Natural killer cell (primary cell): ENCODE measurements around the gene NANOS3. TPM values are rescaled to one million over a fixed set of nuclear protein-coding genes. Genes with fewer than 3 reads are reported as not detected.
A peak's percentile ranks its signal among the peaks of the same experiment; 100 is the strongest.

Experiments
- ATAC-seq, 3 donors: fragments of 150-1000 bp in 2 of 3; fragments of 200-7000 bp in 1 of 3; cut with Tn5 transposase; 1 replicate in 1 of 3; 2 replicates in 2 of 3; pipeline ENCODE4 v1.10.0; 2021; ENCODE audit warnings: mild to moderate bottlenecking in 2 of 3, moderate library complexity in 2 of 3
- DNase-seq, 2 donors: peaks; one replicate each; pipeline versions ENCODE4 v3.0.0 to v3.0.0-alpha.2; 2013 to 2021; ENCODE audit warnings: mixed read lengths in 1 of 2
- H3K27ac ChIP-seq: one replicate; pipeline ENCODE4 v1.5.1; 2013; ENCODE audit warnings: mild to moderate bottlenecking, low read length
- H3K27me3 ChIP-seq: one replicate; pipeline ENCODE4 v1.6.1; 2013; ENCODE audit warnings: low read length; ENCODE audit not compliant: control insufficient read depth, insufficient read depth
- H3K36me3 ChIP-seq: one replicate; pipeline ENCODE4 v1.6.1; 2013; ENCODE audit warnings: low read length; ENCODE audit not compliant: control insufficient read depth, insufficient read depth
- H3K4me1 ChIP-seq: one replicate; pipeline ENCODE4 v1.6.1; 2013; ENCODE audit warnings: low read length; ENCODE audit not compliant: control insufficient read depth, insufficient read depth
- H3K4me3 ChIP-seq: one replicate; pipeline ENCODE4 v1.5.1; 2013; ENCODE audit warnings: low read length
- H3K9me3 ChIP-seq: one replicate; pipeline ENCODE4 v1.6.1; 2013; ENCODE audit warnings: low read length; ENCODE audit not compliant: control insufficient read depth, insufficient read depth
- H3K27ac Mint-ChIP-seq, 2 donors: one replicate each; pipeline ENCODE4 v1.8.0; 2022; ENCODE audit warnings: mild to moderate bottlenecking in 2 of 2, mixed read lengths in 2 of 2, moderate library complexity in 1 of 2
- H3K27me3 Mint-ChIP-seq, 2 donors: one replicate each; pipeline ENCODE4 v1.8.0; 2022; ENCODE audit warnings: low read depth in 2 of 2, mixed read lengths in 2 of 2
- H3K36me3 Mint-ChIP-seq: one replicate; pipeline ENCODE4 v1.8.0; 2022; ENCODE audit warnings: mixed read lengths
- H3K4me1 Mint-ChIP-seq, 2 donors: one replicate each; pipeline ENCODE4 v1.8.0; 2022; ENCODE audit warnings: mixed read lengths in 2 of 2
- H3K4me3 Mint-ChIP-seq: one replicate; pipeline ENCODE4 v1.8.0; 2022; ENCODE audit warnings: mild to moderate bottlenecking, moderate library complexity, mixed read lengths
- H3K9me3 Mint-ChIP-seq, 2 donors: one replicate each; pipeline ENCODE4 v1.8.0; 2022; ENCODE audit warnings: mixed read lengths in 2 of 2
- WGBS: methylation state at CpG from one replicate; pipeline ENCODE4 v1.1.7; 2013; ENCODE audit warnings: missing lambda C conversion rate; ENCODE audit not compliant: insufficient coverage; 5-methylcytosine and 5-hydroxymethylcytosine counted together
- intact Hi-C: fragments of 100-400 bp; cut with micrococcal nuclease; formaldehyde crosslinking; loops from one replicate; pipeline ENCODE4 v1.14.2; 2022
- total RNA-seq, 4 donors: library from RNA; stranded (reverse); fragments of 120-200 nt in 1 of 4; gene quantifications; one replicate each; pipeline versions ENCODE4 v1.2.3 to v1.2.4, GENCODE V29; 2013 to 2022
- TF ChIP-seq, protein P1 (sequence below): fragments of 200-600 bp; IDR thresholded peaks from one replicate; pipeline ENCODE4 v1.8.0; 2022; ENCODE audit warnings: antibody characterized with exemption

NANOS3 gene
- total RNA-seq, 3 donors from 2014 or later (not counting 1 experiment from before 2014, with no cell fraction given), result 2.6 to 6.3 (median 3.0) TPM

DNA sequence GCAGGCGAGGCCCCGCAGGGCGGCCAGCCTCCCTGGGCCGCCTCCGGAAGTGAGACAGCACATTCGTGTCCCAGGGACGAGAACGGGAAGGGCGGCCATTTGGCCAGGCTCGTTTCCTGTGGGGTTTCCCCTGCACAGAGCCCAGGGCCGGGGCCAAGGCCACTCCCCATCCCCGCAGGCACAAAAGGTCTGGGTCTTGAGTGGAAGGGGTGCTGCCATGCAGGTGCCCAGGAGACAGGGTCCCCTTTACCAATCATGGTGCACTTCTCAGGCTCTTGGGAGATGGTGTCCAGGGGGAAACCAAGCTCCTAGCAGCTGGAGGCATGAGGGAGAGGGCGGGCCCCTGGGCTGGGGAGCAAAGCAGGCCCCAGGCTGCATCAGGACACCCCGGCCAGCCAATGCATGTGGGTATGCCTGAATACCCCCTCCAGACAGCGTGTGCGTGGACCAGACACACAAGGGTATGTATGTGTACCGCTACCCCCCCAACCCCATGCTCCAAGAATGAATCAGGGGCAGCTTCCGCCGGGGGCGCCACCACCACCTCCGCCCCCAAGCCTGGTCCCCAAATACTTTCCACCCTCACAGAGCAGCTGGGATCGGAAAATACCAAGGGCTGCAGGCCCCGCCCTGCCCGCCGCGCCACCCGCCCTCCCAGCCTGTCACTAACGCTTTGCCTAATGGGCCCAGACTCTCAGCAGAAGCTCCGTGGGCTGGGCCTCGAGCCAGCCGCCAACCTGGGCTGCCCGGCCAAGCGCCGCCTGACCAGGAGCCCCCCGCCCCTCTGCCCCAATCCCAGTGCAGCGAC lies 37.6 kb upstream of the NANOS3 start:
- peak overlapping the region; percentile 69 for H3K4me3 ChIP-seq
- ATAC-seq (peak; percentile 22 to 52 (median 29)), DNase-seq (peak; percentile 80 to 87)
- Mint-ChIP-seq H3K27ac (peak overlapping the region; percentile 99 to 100), H3K9me3 (no peaks in the 10 kb centered on the region), H3K27me3 (no peaks in the 10 kb centered on the region), H3K4me1 (peaks cover 45 to 74% of the 10 kb centered on the region in 2 donors), H3K4me3 (peak overlapping the region; percentile 93), H3K36me3 (no peaks in the 10 kb centered on the region)
- H3K36me3 ChIP-seq, result peaks cover 9% of the 10 kb centered on the region
- H3K4me1 ChIP-seq, result peaks cover 89% of the 10 kb centered on the region
- intact Hi-C loops, result loop anchor here (1.0 to 2.0 kb wide), 2 partner anchors 8 to 23 kb away; no protein-coding TSS in a partner anchor
- TF ChIP-seq, protein P1, sequence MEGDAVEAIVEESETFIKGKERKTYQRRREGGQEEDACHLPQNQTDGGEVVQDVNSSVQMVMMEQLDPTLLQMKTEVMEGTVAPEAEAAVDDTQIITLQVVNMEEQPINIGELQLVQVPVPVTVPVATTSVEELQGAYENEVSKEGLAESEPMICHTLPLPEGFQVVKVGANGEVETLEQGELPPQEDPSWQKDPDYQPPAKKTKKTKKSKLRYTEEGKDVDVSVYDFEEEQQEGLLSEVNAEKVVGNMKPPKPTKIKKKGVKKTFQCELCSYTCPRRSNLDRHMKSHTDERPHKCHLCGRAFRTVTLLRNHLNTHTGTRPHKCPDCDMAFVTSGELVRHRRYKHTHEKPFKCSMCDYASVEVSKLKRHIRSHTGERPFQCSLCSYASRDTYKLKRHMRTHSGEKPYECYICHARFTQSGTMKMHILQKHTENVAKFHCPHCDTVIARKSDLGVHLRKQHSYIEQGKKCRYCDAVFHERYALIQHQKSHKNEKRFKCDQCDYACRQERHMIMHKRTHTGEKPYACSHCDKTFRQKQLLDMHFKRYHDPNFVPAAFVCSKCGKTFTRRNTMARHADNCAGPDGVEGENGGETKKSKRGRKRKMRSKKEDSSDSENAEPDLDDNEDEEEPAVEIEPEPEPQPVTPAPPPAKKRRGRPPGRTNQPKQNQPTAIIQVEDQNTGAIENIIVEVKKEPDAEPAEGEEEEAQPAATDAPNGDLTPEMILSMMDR, result no peak
- H3K9me3 ChIP-seq, result no peaks in the 10 kb centered on the region
- H3K27ac ChIP-seq, result peak overlapping the region; percentile 94
- H3K27me3 ChIP-seq, result no peaks in the 10 kb centered on the region
- WGBS, result under 1% methylated on average over 36 of the region's 36 CpGs

DNA sequence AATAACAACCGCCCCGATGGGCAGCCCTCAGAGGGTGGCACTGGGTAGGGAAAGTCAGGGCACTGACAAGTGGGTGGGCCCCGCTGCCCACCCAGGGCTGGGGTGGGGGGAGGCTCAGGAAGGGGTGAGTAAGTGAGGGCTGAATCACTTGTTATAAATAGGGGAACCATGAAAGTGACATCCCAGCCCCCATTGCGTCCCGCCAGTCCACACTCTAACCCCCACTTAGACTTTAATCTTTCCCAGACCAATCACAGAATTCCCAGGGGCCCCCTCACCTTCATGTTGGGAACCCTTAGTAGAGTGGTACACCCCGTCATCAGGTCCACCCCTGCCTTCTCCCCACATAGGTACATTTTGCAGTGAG lies 37.0 kb upstream of the NANOS3 start:
- no peak for DNase-seq
- TF ChIP-seq, protein P1, result no peak
- peak overlapping the region; percentile 93 for H3K4me3 Mint-ChIP-seq
- Histone ChIP-seq H3K4me1 (peaks cover 89% of the 10 kb centered on the region), H3K27ac (peak overlapping the region; percentile 94), H3K27me3 (no peaks in the 10 kb centered on the region), H3K9me3 (no peaks in the 10 kb centered on the region), H3K4me3 (peak overlapping the region; percentile 69), H3K36me3 (peaks cover 6% of the 10 kb centered on the region)
- 1% methylated on average over 6 of the region's 6 CpGs for WGBS
- no peaks in the 10 kb centered on the region for H3K36me3 Mint-ChIP-seq
- peak in 1 of 3 donors; percentile 11 for ATAC-seq
- intact Hi-C loops, result loop anchor here (1.0 to 2.0 kb wide), 2 partner anchors 7 to 23 kb away; no protein-coding TSS in a partner anchor
- peaks cover 48 to 75% of the 10 kb centered on the region in 2 donors for H3K4me1 Mint-ChIP-seq
- peak overlapping the region; percentile 99 to 100 for H3K27ac Mint-ChIP-seq
- no peaks in the 10 kb centered on the region for H3K27me3 Mint-ChIP-seq
- H3K9me3 Mint-ChIP-seq, result no peaks in the 10 kb centered on the region

DNA sequence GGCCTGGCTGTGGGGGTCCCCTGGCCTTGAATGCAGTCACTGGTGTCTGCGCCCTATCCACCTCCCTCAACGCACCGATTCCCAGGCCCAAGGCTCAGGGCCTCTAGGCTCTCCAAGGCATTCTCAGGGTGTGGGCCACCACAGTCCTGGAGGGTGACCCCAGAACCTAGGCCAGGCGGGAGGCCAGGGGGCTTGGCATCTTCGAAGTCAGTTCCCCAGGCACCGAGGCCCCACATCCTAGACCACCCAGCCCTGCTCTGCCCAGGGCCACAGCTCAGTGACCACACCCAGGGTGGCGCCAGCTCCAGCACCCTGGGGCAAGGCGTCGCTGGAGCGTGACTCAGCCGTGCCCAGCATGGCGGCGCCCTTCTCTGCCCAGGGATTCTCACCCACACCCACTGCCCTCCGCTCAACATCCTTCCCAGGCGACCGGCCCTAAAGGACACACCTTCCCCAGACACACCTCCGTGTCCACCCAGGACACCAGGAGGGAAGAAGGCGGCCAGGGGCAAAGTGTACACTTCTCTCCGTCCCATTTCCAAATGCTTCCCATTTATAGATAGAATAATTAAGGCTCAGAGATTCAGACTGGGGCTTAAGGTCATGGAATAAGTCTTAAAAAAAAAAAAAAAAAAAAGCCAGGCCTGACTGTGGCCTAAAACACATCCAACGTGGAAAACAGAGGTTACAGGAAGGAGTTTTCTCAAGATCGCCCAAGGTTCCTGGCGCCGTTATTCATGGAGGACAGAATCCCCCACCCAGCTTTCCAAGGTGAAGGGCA lies 36.4 kb upstream of the NANOS3 start:
- Mint-ChIP-seq H3K4me3 (peak overlapping the region; percentile 93), H3K27me3 (no peaks in the 10 kb centered on the region), H3K27ac (peak overlapping the region; percentile 99 to 100), H3K4me1 (peaks cover 53 to 80% of the 10 kb centered on the region in 2 donors), H3K9me3 (no peaks in the 10 kb centered on the region), H3K36me3 (no peaks in the 10 kb centered on the region)
- TF ChIP-seq, protein P1, result no peak
- peak overlapping the region; percentile 94 for H3K27ac ChIP-seq
- 20% methylated on average over 19 of the region's 23 CpGs for WGBS
- no peaks in the 10 kb centered on the region for H3K27me3 ChIP-seq
- no peaks in the 10 kb centered on the region for H3K9me3 ChIP-seq
- peak overlapping the region; percentile 69 for H3K4me3 ChIP-seq
- H3K36me3 ChIP-seq, result peaks cover 6% of the 10 kb centered on the region
- intact Hi-C loops, result no loop called here
- peak in 2 of 3 donors; percentile 12 to 14 for ATAC-seq
- peaks cover 90% of the 10 kb centered on the region for H3K4me1 ChIP-seq
- DNase-seq, result peak; percentile 74
